ENCODE results near the gene LKAAEAR1. TPM values are rescaled to one million over a fixed set of nuclear protein-coding genes. Genes with fewer than 3 reads are reported as not detected.

Gene LKAAEAR1
- total and polyA plus RNA-seq, 2 of the 13 experiments (the other 11 are each of a cell fraction or from before 2014, with no cell fraction given) = not detected

GRCh38 chr20:64039293-64040160, 44.7 kb downstream of the LKAAEAR1 start (continued):
- TF ChIP-seq, protein P1, sequence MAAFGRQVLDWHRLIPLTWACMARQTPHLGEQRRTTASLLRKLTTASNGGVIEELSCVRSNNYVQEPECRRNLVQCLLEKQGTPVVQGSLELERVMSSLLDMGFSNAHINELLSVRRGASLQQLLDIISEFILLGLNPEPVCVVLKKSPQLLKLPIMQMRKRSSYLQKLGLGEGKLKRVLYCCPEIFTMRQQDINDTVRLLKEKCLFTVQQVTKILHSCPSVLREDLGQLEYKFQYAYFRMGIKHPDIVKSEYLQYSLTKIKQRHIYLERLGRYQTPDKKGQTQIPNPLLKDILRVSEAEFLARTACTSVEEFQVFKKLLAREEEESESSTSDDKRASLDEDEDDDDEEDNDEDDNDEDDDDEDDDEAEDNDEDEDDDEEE (CRISPR knock-in tag; IDR thresholded peaks at IDR 0.05) = peak; percentile 65; the same call in 1 of the 2 replicates
- TF ChIP-seq ISL2 (CRISPR knock-in tag; IDR thresholded peaks at IDR 0.05) = no peak
- no peak for TF ChIP-seq ZMYM2 (CRISPR knock-in tag; IDR thresholded peaks at IDR 0.05)
- no peak for TF ChIP-seq ZUFSP (CRISPR knock-in tag; IDR thresholded peaks at IDR 0.05; ENCODE audit: borderline replicate concordance)
- no peak for TF ChIP-seq GTF3A (CRISPR knock-in tag; conservative IDR thresholded peaks at IDR 0.05)
- TF ChIP-seq PLRG1 (conservative IDR thresholded peaks at IDR 0.05) = no peak
- TF ChIP-seq ATRX (CRISPR knock-in tag; IDR thresholded peaks at IDR 0.05; ENCODE audit: borderline replicate concordance) = no peak
- TF ChIP-seq ZNF615 (CRISPR knock-in tag; IDR thresholded peaks at IDR 0.05; ENCODE audit: borderline replicate concordance) = no peak
- no peak for TF ChIP-seq ZFP37 (CRISPR knock-in tag; IDR thresholded peaks at IDR 0.05; ENCODE audit: borderline replicate concordance)
- TF ChIP-seq, protein P2, sequence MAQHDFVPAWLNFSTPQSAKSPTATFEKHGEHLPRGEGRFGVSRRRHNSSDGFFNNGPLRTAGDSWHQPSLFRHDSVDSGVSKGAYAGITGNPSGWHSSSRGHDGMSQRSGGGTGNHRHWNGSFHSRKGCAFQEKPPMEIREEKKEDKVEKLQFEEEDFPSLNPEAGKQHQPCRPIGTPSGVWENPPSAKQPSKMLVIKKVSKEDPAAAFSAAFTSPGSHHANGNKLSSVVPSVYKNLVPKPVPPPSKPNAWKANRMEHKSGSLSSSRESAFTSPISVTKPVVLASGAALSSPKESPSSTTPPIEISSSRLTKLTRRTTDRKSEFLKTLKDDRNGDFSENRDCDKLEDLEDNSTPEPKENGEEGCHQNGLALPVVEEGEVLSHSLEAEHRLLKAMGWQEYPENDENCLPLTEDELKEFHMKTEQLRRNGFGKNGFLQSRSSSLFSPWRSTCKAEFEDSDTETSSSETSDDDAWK (CRISPR knock-in tag; IDR thresholded peaks at IDR 0.05) = no peak
- TF ChIP-seq, protein P3, sequence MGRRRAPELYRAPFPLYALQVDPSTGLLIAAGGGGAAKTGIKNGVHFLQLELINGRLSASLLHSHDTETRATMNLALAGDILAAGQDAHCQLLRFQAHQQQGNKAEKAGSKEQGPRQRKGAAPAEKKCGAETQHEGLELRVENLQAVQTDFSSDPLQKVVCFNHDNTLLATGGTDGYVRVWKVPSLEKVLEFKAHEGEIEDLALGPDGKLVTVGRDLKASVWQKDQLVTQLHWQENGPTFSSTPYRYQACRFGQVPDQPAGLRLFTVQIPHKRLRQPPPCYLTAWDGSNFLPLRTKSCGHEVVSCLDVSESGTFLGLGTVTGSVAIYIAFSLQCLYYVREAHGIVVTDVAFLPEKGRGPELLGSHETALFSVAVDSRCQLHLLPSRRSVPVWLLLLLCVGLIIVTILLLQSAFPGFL (CRISPR knock-in tag; IDR thresholded peaks at IDR 0.05) = no peak
- TF ChIP-seq JDP2 (CRISPR knock-in tag; IDR thresholded peaks at IDR 0.05; ENCODE audit: borderline replicate concordance) = no peak
- no peak for TF ChIP-seq ZNF503 (CRISPR knock-in tag; IDR thresholded peaks at IDR 0.05)
- no peak for TF ChIP-seq NCOA2 (CRISPR knock-in tag; IDR thresholded peaks at IDR 0.05)
- TF ChIP-seq ZNF784 (CRISPR knock-in tag; IDR thresholded peaks at IDR 0.05; ENCODE audit: borderline replicate concordance) = no peak
- TF ChIP-seq SAP130 (CRISPR knock-in tag; IDR thresholded peaks at IDR 0.05; ENCODE audit: low read depth) = peak; percentile 14; the same call in 1 of the 2 replicates
- TF ChIP-seq, protein P4, sequence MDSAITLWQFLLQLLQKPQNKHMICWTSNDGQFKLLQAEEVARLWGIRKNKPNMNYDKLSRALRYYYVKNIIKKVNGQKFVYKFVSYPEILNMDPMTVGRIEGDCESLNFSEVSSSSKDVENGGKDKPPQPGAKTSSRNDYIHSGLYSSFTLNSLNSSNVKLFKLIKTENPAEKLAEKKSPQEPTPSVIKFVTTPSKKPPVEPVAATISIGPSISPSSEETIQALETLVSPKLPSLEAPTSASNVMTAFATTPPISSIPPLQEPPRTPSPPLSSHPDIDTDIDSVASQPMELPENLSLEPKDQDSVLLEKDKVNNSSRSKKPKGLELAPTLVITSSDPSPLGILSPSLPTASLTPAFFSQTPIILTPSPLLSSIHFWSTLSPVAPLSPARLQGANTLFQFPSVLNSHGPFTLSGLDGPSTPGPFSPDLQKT (CRISPR knock-in tag; IDR thresholded peaks at IDR 0.05; ENCODE audit: borderline replicate concordance) = no peak
- TF ChIP-seq ZEB1 (IDR thresholded peaks at IDR 0.05; ENCODE audit: insufficient replicate concordance, low read depth) = no peak
- no peak for TF ChIP-seq EED (CRISPR knock-in tag; IDR thresholded peaks at IDR 0.05)
- no peak for TF ChIP-seq ZNF432 (CRISPR knock-in tag; IDR thresholded peaks at IDR 0.05; ENCODE audit: borderline replicate concordance)

Data from HepG2 (cell line).